GM18868 (cell line): ENCODE measurements around the gene SIGLEC15.
"Not testable (repeated sequence)": the region's sequence is repeated elsewhere in the genome, so short reads cannot be mapped to it uniquely, and the experiment has no call there.

Experiments used
- ATAC-seq: cut with Tn5 transposase; IDR thresholded peaks from one replicate; pipeline ENCODE4 v1.9.1; 2021; ENCODE audit warnings: mild to moderate bottlenecking, moderate library complexity; ENCODE audit not compliant: unreplicated experiment

The SIGLEC15 gene

GRCh38 chr18:45818765-45819164 lies 6.7 kb upstream of the SIGLEC15 start:
- not testable (repeated sequence) for ATAC-seq

DNA sequence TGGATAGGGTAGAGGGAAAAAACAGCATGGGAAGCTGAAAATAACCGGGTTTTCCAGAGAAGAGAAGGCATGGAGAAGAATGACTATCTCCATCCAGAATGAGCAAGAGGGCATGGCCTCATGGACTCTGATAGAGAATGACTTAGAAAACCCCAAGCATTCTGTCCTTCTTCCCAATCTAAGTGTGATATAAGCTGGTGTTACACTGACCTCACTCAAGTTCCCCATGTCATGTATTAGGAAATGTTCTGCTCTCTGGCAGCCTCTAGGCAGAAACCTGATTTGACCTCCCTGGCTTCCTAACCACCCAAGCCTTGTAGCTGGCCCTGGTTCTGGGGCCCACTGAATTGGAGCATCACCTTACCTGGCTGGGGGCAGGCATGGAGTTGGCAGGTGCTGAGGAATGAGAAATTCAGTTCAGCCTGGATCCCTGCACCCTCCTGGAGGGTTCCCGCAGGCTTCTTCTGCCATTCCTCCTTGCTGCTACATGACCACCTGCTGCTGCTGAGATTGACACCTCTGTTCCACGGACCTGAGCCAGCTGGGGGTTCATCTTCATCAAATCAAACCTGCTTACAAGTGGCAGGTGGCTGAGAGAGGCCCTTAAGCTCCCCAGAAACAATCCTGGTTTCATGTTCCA lies 5.2 kb upstream of the SIGLEC15 start:
- no peak for ATAC-seq

GRCh38 chr18:45821026-45821425 lies 4.4 kb upstream of the SIGLEC15 start:
- no peak for ATAC-seq

DNA sequence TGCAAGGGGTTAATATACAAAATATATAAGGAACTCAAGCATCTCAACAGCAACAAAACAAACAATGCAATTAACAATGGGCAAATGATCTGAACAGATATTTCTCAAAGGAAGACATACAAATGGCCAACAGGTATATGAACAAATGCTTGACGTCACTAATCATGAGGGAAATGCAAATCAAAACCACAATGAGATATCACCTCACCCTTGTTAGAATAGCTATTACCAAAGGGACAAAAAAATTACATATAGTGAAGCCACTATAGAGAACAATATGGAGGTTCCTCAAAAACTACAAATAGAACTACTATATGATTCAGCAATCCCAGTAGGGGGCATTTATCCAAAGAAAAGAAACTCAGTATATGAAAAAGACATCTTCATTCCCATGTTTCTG lies 3.8 kb upstream of the SIGLEC15 start:
- ATAC-seq, result no peak

GRCh38 chr18:45826084-45826483 lies 609 bp downstream of the SIGLEC15 start:
- ATAC-seq, result no peak

GRCh38 chr18:45826716-45827115 lies 1.2 kb downstream of the SIGLEC15 start:
- ATAC-seq, result not testable (repeated sequence)

- ATAC-seq, result no peak
Observed at GRCh38 chr18:45828917-45829811, 3.7 kb downstream of the SIGLEC15 start.

DNA sequence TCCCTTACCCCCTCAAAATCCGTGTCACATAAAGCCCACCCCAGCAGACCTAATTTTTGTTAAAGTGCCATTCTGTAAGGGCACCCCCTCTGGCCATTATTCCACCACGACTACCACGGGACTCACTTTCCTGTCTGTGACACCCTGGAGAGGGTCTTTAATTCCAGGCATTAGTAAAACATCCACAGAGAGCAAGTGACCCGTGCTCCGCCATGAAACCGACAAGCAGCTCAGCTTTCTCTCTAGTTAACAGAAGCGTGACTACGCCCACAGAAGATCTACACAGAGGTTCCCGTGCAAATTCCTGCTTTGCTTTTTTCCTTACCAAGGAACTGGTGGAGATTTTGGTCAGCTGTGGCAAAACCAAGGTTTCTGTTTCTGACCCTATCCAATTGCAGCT lies 4.4 kb downstream of the SIGLEC15 start:
- no peak for ATAC-seq

DNA sequence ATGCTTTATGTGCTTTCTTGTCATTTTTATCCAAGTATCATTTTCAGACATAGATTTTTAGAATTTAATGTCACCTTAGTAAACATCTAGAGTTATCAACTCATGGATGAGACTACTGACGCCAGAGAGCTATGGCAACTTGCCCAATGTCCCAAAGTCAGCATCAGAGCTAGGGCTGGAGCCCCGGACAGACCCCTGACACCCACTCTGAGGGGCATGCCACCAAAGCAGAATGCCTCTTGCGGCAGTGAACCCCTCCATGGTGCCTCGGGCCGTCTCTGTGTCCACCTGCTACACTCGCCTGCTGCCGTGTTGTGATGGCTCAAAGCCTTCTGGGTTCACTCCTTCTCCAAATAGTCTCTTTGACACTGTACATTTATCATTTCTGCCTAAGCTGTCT lies 5.4 kb downstream of the SIGLEC15 start:
- ATAC-seq, result no peak

- ATAC-seq, result no peak
Observed at GRCh38 chr18:45833846-45834245, 8.4 kb downstream of the SIGLEC15 start.

- ATAC-seq, result no peak
Observed at GRCh38 chr18:45834306-45834705, 8.8 kb downstream of the SIGLEC15 start.

GRCh38 chr18:45835057-45835636 lies 9.7 kb downstream of the SIGLEC15 start:
- ATAC-seq, result no peak

- ATAC-seq, result no peak
Observed at GRCh38 chr18:45836242-45837205, 11.0 kb downstream of the SIGLEC15 start.

GRCh38 chr18:45837283-45838070 lies 12.0 kb downstream of the SIGLEC15 start:
- no peak for ATAC-seq

- no peak for ATAC-seq
Observed at GRCh38 chr18:45838302-45839070, 13.0 kb downstream of the SIGLEC15 start.

GRCh38 chr18:45839414-45840395 lies 14.2 kb downstream of the SIGLEC15 start:
- peak; percentile 67 for ATAC-seq

- ATAC-seq, result no peak
Observed at GRCh38 chr18:45841060-45841764, 15.7 kb downstream of the SIGLEC15 start.
